GM19099 (cell line): Measurements from ENCODE around the gene ZNF33A.

ENCODE experiments used
- POLR2A ChIP-seq: IDR thresholded peaks from 3 replicates; pipeline ENCODE4 v1.6.1; 2011; ENCODE audit warnings: low read depth; ENCODE audit not compliant: insufficient read length; ENCODE audit errors: extremely low read depth

ZNF33A gene

GRCh38 chr10:38010119-38010903 lies at the start of gene ZNF33A:
ZNF33A (plus strand) TSS chr10:38010675; CDS start chr10:38012342, 1,667 bp downstream.
- TF ChIP-seq POLR2A: no peak

GRCh38 chr10:37965006-37965405 lies 45.5 kb upstream of the ZNF33A start:
- TF ChIP-seq POLR2A: no peak

- TF ChIP-seq POLR2A: no peak
Measured at GRCh38 chr10:37972396-37972795, 38.1 kb upstream of the ZNF33A start.

- TF ChIP-seq POLR2A: no peak
Measured at GRCh38 chr10:37975401-37975991, 35.0 kb upstream of the ZNF33A start.

- TF ChIP-seq POLR2A: peak; percentile 79
Measured at GRCh38 chr10:37976091-37976879, 34.2 kb upstream of the ZNF33A start, which contains the start of gene ZNF25. ZNF25 (minus strand) TSS chr10:37976647; CDS start chr10:37971722, 4,925 bp downstream.

- TF ChIP-seq POLR2A: no peak
Measured at GRCh38 chr10:37976880-37977203, 33.6 kb upstream of the ZNF33A start.

- no peak for TF ChIP-seq POLR2A
Measured at GRCh38 chr10:37991655-37992054, 18.8 kb upstream of the ZNF33A start.

GRCh38 chr10:37992083-37992482 lies 18.4 kb upstream of the ZNF33A start:
- TF ChIP-seq POLR2A: no peak

GRCh38 chr10:38003026-38003425 lies 7.4 kb upstream of the ZNF33A start:
- TF ChIP-seq POLR2A: no peak

- TF ChIP-seq POLR2A: no peak
Measured at GRCh38 chr10:38003588-38003987, 6.9 kb upstream of the ZNF33A start.

- no peak for TF ChIP-seq POLR2A
Measured at GRCh38 chr10:38007551-38007950, 2.9 kb upstream of the ZNF33A start.

GRCh38 chr10:38007991-38008390 lies 2.5 kb upstream of the ZNF33A start:
- TF ChIP-seq POLR2A: no peak

- no peak for TF ChIP-seq POLR2A
Measured at GRCh38 chr10:38016354-38016753, 5.9 kb downstream of the ZNF33A start.

GRCh38 chr10:38025283-38025682 lies 14.8 kb downstream of the ZNF33A start:
- TF ChIP-seq POLR2A: no peak

- TF ChIP-seq POLR2A: no peak
Measured at GRCh38 chr10:38027986-38028385, 17.5 kb downstream of the ZNF33A start.

- TF ChIP-seq POLR2A: no peak
Measured at GRCh38 chr10:38032886-38033285, 22.4 kb downstream of the ZNF33A start.
